Uterus (tissue), 2 donors: ENCODE results near the gene GPR132.

ENCODE experiments used
- POLR2A ChIP-seq, 2 donors: fragments of 450-650 bp; IDR thresholded peaks; one replicate each; pipeline ENCODE4 v1.6.1; 2016; ENCODE audit warnings: antibody characterized with exemption in 2 of 2, mild to moderate bottlenecking in 1 of 2, moderate library complexity in 1 of 2
- TF ChIP-seq, protein P1 (sequence below), 4 experiments: fragments of 200-600 bp in 2 of 4; fragments of 450-650 bp in 2 of 4; sonication (generic) in 2 of 4; IDR thresholded peaks; one replicate each; pipeline ENCODE4 v1.5.1; 2016 to 2019; ENCODE audit warnings: antibody characterized with exemption in 4 of 4, mild to moderate bottlenecking in 2 of 4, moderate library complexity in 1 of 4

DNA sequence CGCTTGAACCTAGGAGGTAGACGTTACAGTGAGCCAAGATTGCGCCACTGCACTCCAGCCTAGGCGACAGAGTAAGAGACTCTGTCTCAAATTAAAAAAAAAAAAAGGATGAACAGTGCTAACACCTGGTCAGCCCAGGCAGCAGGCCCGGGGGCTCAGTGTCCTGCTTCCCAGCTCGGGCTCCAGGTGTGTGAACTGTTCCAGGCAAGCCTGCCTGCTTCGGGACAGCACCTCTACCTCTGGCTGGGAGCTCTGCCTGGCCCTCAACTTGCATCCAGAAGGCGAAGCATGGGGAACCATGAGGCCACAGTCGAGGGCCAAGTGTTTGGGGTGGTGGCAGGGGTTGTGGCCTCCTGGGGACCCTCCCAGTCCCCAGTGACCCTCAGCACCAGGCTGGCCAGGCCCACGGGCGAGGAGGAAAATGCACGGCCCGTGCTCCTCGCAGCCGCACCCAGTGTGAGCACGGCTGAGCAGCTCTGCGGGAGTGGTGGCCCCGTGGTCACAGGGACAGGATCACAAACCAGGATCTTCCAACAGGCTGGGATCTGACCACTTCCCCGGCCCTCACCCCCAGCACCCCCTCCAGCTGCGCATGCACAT lies 59.8 kb downstream of the GPR132 start:
- TF ChIP-seq, protein P1, sequence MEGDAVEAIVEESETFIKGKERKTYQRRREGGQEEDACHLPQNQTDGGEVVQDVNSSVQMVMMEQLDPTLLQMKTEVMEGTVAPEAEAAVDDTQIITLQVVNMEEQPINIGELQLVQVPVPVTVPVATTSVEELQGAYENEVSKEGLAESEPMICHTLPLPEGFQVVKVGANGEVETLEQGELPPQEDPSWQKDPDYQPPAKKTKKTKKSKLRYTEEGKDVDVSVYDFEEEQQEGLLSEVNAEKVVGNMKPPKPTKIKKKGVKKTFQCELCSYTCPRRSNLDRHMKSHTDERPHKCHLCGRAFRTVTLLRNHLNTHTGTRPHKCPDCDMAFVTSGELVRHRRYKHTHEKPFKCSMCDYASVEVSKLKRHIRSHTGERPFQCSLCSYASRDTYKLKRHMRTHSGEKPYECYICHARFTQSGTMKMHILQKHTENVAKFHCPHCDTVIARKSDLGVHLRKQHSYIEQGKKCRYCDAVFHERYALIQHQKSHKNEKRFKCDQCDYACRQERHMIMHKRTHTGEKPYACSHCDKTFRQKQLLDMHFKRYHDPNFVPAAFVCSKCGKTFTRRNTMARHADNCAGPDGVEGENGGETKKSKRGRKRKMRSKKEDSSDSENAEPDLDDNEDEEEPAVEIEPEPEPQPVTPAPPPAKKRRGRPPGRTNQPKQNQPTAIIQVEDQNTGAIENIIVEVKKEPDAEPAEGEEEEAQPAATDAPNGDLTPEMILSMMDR (IDR thresholded peaks at IDR 0.05) = no peak
- no peak for TF ChIP-seq POLR2A (IDR thresholded peaks at IDR 0.05)
